SK-N-SH (cell line): ENCODE data around the gene ANKRD11. TPM values are rescaled to one million over a fixed set of nuclear protein-coding genes. Genes with fewer than 3 reads are reported as not detected.

ENCODE experiments used
- CTCF ChIA-PET: fragments of 300-600, 350-600 bp; formaldehyde crosslinking; extraction: SDS; loops from one replicate; lab custom pipeline; 2021; lab: Yijun Ruan, JAX
- POLR2A ChIA-PET: fragments of 350-600 bp; sonication (Branson Sonifier 250); formaldehyde crosslinking; extraction: SDS; loops from one replicate; lab custom pipeline; 2020; ENCODE audit warnings: antibody characterized with exemption, inconsistent platforms; lab: Yijun Ruan, JAX
- DNase-seq: peaks from one replicate; pipeline ENCODE4 v3.0.0; 2012
- H2AFZ ChIP-seq: fragments of 200-600 bp; sonication (generic); 2 replicates; pipeline ENCODE4 v1.8.1; 2016; ENCODE audit warnings: antibody characterized with exemption, mild to moderate bottlenecking, low read depth
- H3F3A ChIP-seq: fragments of 200-600 bp; sonication (generic); replicated peaks from 2 replicates; pipeline ENCODE3; 2016; ENCODE audit warnings: antibody characterized with exemption, mild to moderate bottlenecking; ENCODE audit not compliant: insufficient read depth
- H3K27ac ChIP-seq, 2 experiments: fragments of 200-500 bp in 1 of 2; fragments of 200-600 bp in 1 of 2; sonication (Bioruptor generic) in 1 of 2; sonication (generic), shearing (Covaris generic) in 1 of 2; 2 replicates each; pipeline versions ENCODE4 v1.5.1 to v1.6.1; 2014 to 2016; ENCODE audit warnings: low read depth in 2 of 2, inconsistent platforms in 1 of 2, low read length in 1 of 2, mild to moderate bottlenecking in 1 of 2, mixed read lengths in 1 of 2
- H3K27me3 ChIP-seq: fragments of 200-600 bp; sonication (generic), shearing (Covaris generic); 2 replicates; pipeline ENCODE4 v1.6.1; 2016; ENCODE audit warnings: mixed run types; ENCODE audit not compliant: insufficient read depth
- H3K36me3 ChIP-seq, 2 experiments: fragments of 200-500 bp in 1 of 2; fragments of 200-600 bp in 1 of 2; sonication (Bioruptor generic) in 1 of 2; sonication (generic) in 1 of 2; replicated peaks in 1 of 2; 2 replicates each; pipeline versions ENCODE3 to v1.5.1; 2014 to 2016; ENCODE audit warnings: low read length in 1 of 2, mild to moderate bottlenecking in 1 of 2; ENCODE audit not compliant: insufficient read depth in 2 of 2, control insufficient read depth in 1 of 2
- H3K4me1 ChIP-seq, 2 experiments: fragments of 200-500 bp in 1 of 2; fragments of 200-600 bp in 1 of 2; sonication (Bioruptor generic) in 1 of 2; sonication (generic), shearing (Covaris generic) in 1 of 2; 2 replicates each; pipeline versions ENCODE4 v1.5.1 to v1.6.1; 2014 to 2016; ENCODE audit warnings: low read depth in 1 of 2, low read length in 1 of 2, mixed run types in 1 of 2; ENCODE audit not compliant: insufficient read depth in 2 of 2, control insufficient read depth in 1 of 2
- H3K4me2 ChIP-seq: fragments of 200-600 bp; sonication (generic), shearing (Covaris generic); 2 replicates; pipeline ENCODE4 v1.6.1; 2017; ENCODE audit warnings: mixed run types
- H3K4me3 ChIP-seq, 2 experiments: fragments of 200-500 bp in 1 of 2; fragments of 200-600 bp in 1 of 2; sonication (Bioruptor generic) in 1 of 2; sonication (generic), shearing (Covaris generic) in 1 of 2; 2 replicates each; pipeline versions ENCODE4 v1.5.1 to v1.8.1; 2014 to 2016; ENCODE audit warnings: low read depth in 2 of 2, inconsistent platforms in 1 of 2, low read length in 1 of 2, mild to moderate bottlenecking in 1 of 2, mixed read lengths in 1 of 2, moderate library complexity in 1 of 2
- H3K79me2 ChIP-seq: fragments of 200-600 bp; sonication (generic); 2 replicates; pipeline ENCODE4 v1.8.1; 2017; ENCODE audit warnings: mild to moderate bottlenecking; ENCODE audit not compliant: insufficient read depth
- H3K9ac ChIP-seq: fragments of 200-600 bp; sonication (generic); 2 replicates; pipeline ENCODE4 v1.6.1; 2017; ENCODE audit warnings: mixed run types
- H3K9me2 ChIP-seq: fragments of 200-600 bp; sonication (generic); 2 replicates; pipeline ENCODE4 v1.6.1; 2017; ENCODE audit warnings: mixed run types
- H3K9me3 ChIP-seq: fragments of 200-600 bp; sonication (generic); 2 replicates; pipeline ENCODE4 v1.6.1; 2017; ENCODE audit warnings: mixed run types, mild to moderate bottlenecking, moderate library complexity
- H4K20me1 ChIP-seq: fragments of 200-600 bp; sonication (generic); 2 replicates; pipeline ENCODE4 v1.6.1; 2017; ENCODE audit warnings: mild to moderate bottlenecking, mixed run types; ENCODE audit not compliant: insufficient read depth
- ELF1 ChIP-seq: IDR thresholded peaks from 2 replicates; pipeline ENCODE4 v1.4.0; 2012
- EP300 ChIP-seq, 2 experiments: IDR thresholded peaks; 2 replicates each; pipeline versions ENCODE4 v1.4.0 to v1.6.1; 2012; ENCODE audit warnings: borderline replicate concordance in 1 of 2, low read depth in 1 of 2, low read length in 1 of 2
- FOXM1 ChIP-seq: IDR thresholded peaks from 2 replicates; pipeline ENCODE4 v1.4.0; 2012; ENCODE audit warnings: low read depth, mild to moderate bottlenecking
- GABPA ChIP-seq: IDR thresholded peaks from 2 replicates; pipeline ENCODE4 v1.4.0; 2012; ENCODE audit warnings: low read depth, mild to moderate bottlenecking
- MAX ChIP-seq: IDR thresholded peaks from 2 replicates; pipeline ENCODE4 v1.4.0; 2012; ENCODE audit warnings: low read depth
- PBX3 ChIP-seq: IDR thresholded peaks from 2 replicates; pipeline ENCODE4; 2012
- RCOR1 ChIP-seq: fragments of 150-350 bp; IDR thresholded peaks from 2 replicates; pipeline ENCODE4 v1.6.1; 2017; ENCODE audit warnings: antibody characterized with exemption, low read length
- RXRA ChIP-seq: IDR thresholded peaks from 2 replicates; pipeline ENCODE4 v1.4.0; 2012; ENCODE audit warnings: low read depth, mild to moderate bottlenecking, borderline replicate concordance
- SIN3A ChIP-seq: IDR thresholded peaks from 2 replicates; pipeline ENCODE4 v1.6.1; 2012; ENCODE audit warnings: low read depth, mild to moderate bottlenecking, low read length, moderate library complexity, borderline replicate concordance
- TCF12 ChIP-seq: IDR thresholded peaks from 2 replicates; pipeline ENCODE4 v1.4.0; 2012
- TEAD4 ChIP-seq: IDR thresholded peaks from 2 replicates; pipeline ENCODE4 v1.4.0; 2012; ENCODE audit warnings: mild to moderate bottlenecking, borderline replicate concordance; ENCODE audit not compliant: insufficient read depth
- USF1 ChIP-seq: IDR thresholded peaks from 2 replicates; pipeline ENCODE4 v1.4.0; 2012; ENCODE audit warnings: low read depth, borderline replicate concordance
- ZBTB33 ChIP-seq: IDR thresholded peaks from 2 replicates; pipeline ENCODE4 v1.4.0; 2012; ENCODE audit warnings: low read depth, borderline replicate concordance
- WGBS: methylation state at CpG from one replicate; pipeline ENCODE4 v1.1.6; 2017; ENCODE audit warnings: low lambda C conversion rate; 5-methylcytosine and 5-hydroxymethylcytosine counted together
- polyA plus RNA-seq, 3 experiments: library from polyadenylated mRNA; depleted of rRNA; stranded (reverse); fragments of >200 nt; gene quantifications; 2 replicates each; pipeline ENCODE4 v1.2.3, GENCODE V29; 2012

ANKRD11 gene
- polyA plus RNA-seq, 1 of the 3 experiments (the other 2 are of a cell fraction) = 50.2 TPM

- Histone ChIP-seq H3K9ac (peak overlapping the region; percentile 23; the same call in 1 of the 2 replicates), H3K4me2 (peak overlapping the region; percentile 75)
- CTCF ChIA-PET = interaction anchor here (1.3 to 1.5 kb wide), 3 partner anchors 27 to 242 kb away, joined by 4 to 6 read pairs (median 4); no protein-coding TSS in a partner anchor
Observed at GRCh38 chr16:89315791-89316581, 174.4 kb downstream of the ANKRD11 start.

More at GRCh38 chr16:89315791-89316581, 174.4 kb downstream of the ANKRD11 start:
- TF ChIP-seq MAX = peak; percentile 64; the same call in 1 of the 2 replicates
- no peak for TF ChIP-seq ZBTB33
- TF ChIP-seq TEAD4 = 0 out of 2 replicates have a peak, but pooled peaks have one; percentile 32
- TF ChIP-seq PBX3 = peak; percentile 96
- TF ChIP-seq TCF12 = peak; percentile 83
- TF ChIP-seq ELF1 = peak; percentile 57; the same call in 1 of the 2 replicates
- TF ChIP-seq EP300 (IDR thresholded peaks at IDR 0.05; ENCODE audit: borderline replicate concordance in 1 of 2, low read depth in 1 of 2, low read length in 1 of 2) = peak in 1 of 2 experiments; percentile 77; a peak in 1 of 4 replicates
- no peak for TF ChIP-seq RCOR1
- peak; percentile 30; the same call in 1 of the 2 replicates for TF ChIP-seq USF1
- TF ChIP-seq FOXM1 = no peak
- TF ChIP-seq SIN3A = peak; percentile 47; the same call in 1 of the 2 replicates
- peak; percentile 79; the same call in 1 of the 2 replicates for TF ChIP-seq RXRA
- TF ChIP-seq GABPA = peak; percentile 51
- no peak overlapping the region for H3K4me3 ChIP-seq
- no peak overlapping the region for H2AFZ ChIP-seq
- H3K79me2 ChIP-seq = peaks cover 100% of the 10 kb centered on the region
- H3K27me3 ChIP-seq = no peaks in the 10 kb centered on the region
- DNase-seq = no peak
- no peaks in the 10 kb centered on the region for H3K9me2 ChIP-seq
- H3K27ac ChIP-seq = peak overlapping the region; percentile 8 to 68
- 42% methylated on average over 10 of the region's 20 CpGs for WGBS
- POLR2A ChIA-PET = no interaction called here
- peaks cover 53 to 54% of the 10 kb centered on the region in 2 experiments; a peak in 3 of 4 replicates for H3K4me1 ChIP-seq
- peaks cover 7 to 22% of the 10 kb centered on the region in 2 experiments for H3K36me3 ChIP-seq
- peaks cover 43% of the 10 kb centered on the region for H3F3A ChIP-seq
- no peaks in the 10 kb centered on the region for H3K9me3 ChIP-seq
- peaks cover 78% of the 10 kb centered on the region for H4K20me1 ChIP-seq
